HCT116 (cell line): Measurements from ENCODE around the gene PRKAR1A. TPM values are rescaled to one million over a fixed set of nuclear protein-coding genes. Genes with fewer than 3 reads are reported as not detected.
"Not testable (repeated sequence)": the region's sequence is repeated elsewhere in the genome, so short reads cannot be mapped to it uniquely, and the experiment has no call there.

Experiments used
- ATAC-seq: fragments of 200-7000 bp; cut with Tn5 transposase; 2 replicates; pipeline ENCODE4 v1.9.1; 2020; ENCODE audit warnings: mild to moderate bottlenecking, moderate library complexity
- BruUV-seq: library from RNA; stranded (reverse); fragments of 400-500 nt; replicated peaks from 2 replicates; lab custom pipeline; 2021; lab: Mats Ljungman, UMichigan
- CTCF ChIA-PET: fragments of 300-600 bp; sonication (Branson Sonifier 250); formaldehyde crosslinking; loops from one replicate; lab custom pipeline; 2021; ENCODE audit warnings: antibody characterized with exemption; lab: Charles Lee
- POLR2A ChIA-PET: fragments of 300-600, 350-600 bp; sonication (Branson Sonifier 250); formaldehyde crosslinking; loops from one replicate; lab custom pipeline; 2021; ENCODE audit warnings: antibody characterized with exemption; lab: Charles Lee
- RAD21 ChIA-PET, 2 experiments: fragments of 300-600 bp; sonication (Branson Sonifier 250); formaldehyde crosslinking; loops; one replicate each; lab custom pipeline; 2023; ENCODE audit warnings: low total read pairs in 2 of 2; ENCODE audit not compliant: uncharacterized antibody in 2 of 2, unreplicated experiment in 2 of 2, low non-redundant PET in 1 of 2; lab: Charles Lee
- DNase-seq: peaks from one replicate; pipeline ENCODE4 v3.0.0-alpha.2; 2010; ENCODE audit warnings: low read depth, low spot score
- H2AFZ ChIP-seq: fragments of 200-600 bp; shearing (Covaris generic), sonication (generic); 2 replicates; pipeline ENCODE4 v1.6.1; 2017; ENCODE audit warnings: low read depth, mixed run types, mixed read lengths, antibody characterized with exemption, low read length; ENCODE audit not compliant: poor library complexity, severe bottlenecking
- H3K27ac ChIP-seq: 2 replicates; pipeline ENCODE4 v1.5.1; 2012; ENCODE audit warnings: low read depth, low read length
- H3K27me3 ChIP-seq: fragments of 200-600 bp; sonication (generic); 2 replicates; pipeline ENCODE4 v1.6.1; 2016; ENCODE audit warnings: mixed run types, low read length, mixed read lengths; ENCODE audit not compliant: insufficient read depth
- H3K36me3 ChIP-seq, 2 experiments: fragments of 200-500 bp in 1 of 2; fragments of 200-600 bp in 1 of 2; sonication (Bioruptor generic) in 1 of 2; sonication (generic) in 1 of 2; 2 replicates each; pipeline versions ENCODE4 v1.5.1 to v1.6.1; 2014 to 2016; ENCODE audit warnings: low read length in 2 of 2, inconsistent platforms in 1 of 2, mixed read lengths in 1 of 2, mixed run types in 1 of 2; ENCODE audit not compliant: insufficient read depth in 2 of 2, control insufficient read depth in 1 of 2
- H3K4me1 ChIP-seq, 2 experiments: fragments of 200-600 bp in 1 of 2; sonication (generic) in 1 of 2; 2 replicates each; pipeline versions ENCODE4 v1.5.1 to v1.6.1; 2012 to 2017; ENCODE audit warnings: low read length in 2 of 2, inconsistent platforms in 1 of 2, mild to moderate bottlenecking in 1 of 2, mixed read lengths in 1 of 2, mixed run types in 1 of 2, moderate library complexity in 1 of 2; ENCODE audit not compliant: insufficient read depth in 2 of 2, control insufficient read depth in 1 of 2
- H3K4me2 ChIP-seq: fragments of 200-600 bp; sonication (generic); 2 replicates; pipeline ENCODE4 v1.6.1; 2017; ENCODE audit warnings: mixed run types, low read length, mixed read lengths
- H3K4me3 ChIP-seq, 2 experiments: fragments of 200-600 bp in 1 of 2; sonication (generic) in 1 of 2; replicated peaks in 1 of 2; 2 replicates each; pipeline ENCODE4 v1.5.1; 2011 to 2016; ENCODE audit warnings: low read length in 2 of 2, control low read depth in 1 of 2, low read depth in 1 of 2, mild to moderate bottlenecking in 1 of 2, mixed read lengths in 1 of 2, mixed run types in 1 of 2
- H3K79me2 ChIP-seq: fragments of 200-600 bp; sonication (generic); 2 replicates; pipeline ENCODE4 v1.6.1; 2017; ENCODE audit warnings: mild to moderate bottlenecking, mixed run types, low read length, moderate library complexity, mixed read lengths; ENCODE audit not compliant: insufficient read depth
- H3K9ac ChIP-seq: fragments of 200-600 bp; sonication (generic); 2 replicates; pipeline ENCODE4 v1.6.1; 2016; ENCODE audit warnings: low read length, mixed read lengths
- H3K9me2 ChIP-seq: fragments of 200-600 bp; sonication (generic), shearing (Covaris generic); 2 replicates; pipeline ENCODE4 v1.6.1; 2017; ENCODE audit warnings: mixed run types, mild to moderate bottlenecking, moderate library complexity; ENCODE audit not compliant: insufficient read depth
- H3K9me3 ChIP-seq, 2 experiments: fragments of 200-500 bp in 1 of 2; fragments of 200-600 bp in 1 of 2; sonication (Bioruptor generic) in 1 of 2; sonication (generic) in 1 of 2; 2 replicates each; pipeline ENCODE4 v1.6.1; 2014 to 2017; ENCODE audit warnings: low read length in 2 of 2, mixed read lengths in 2 of 2, inconsistent platforms in 1 of 2, low read depth in 1 of 2, mild to moderate bottlenecking in 1 of 2, mixed run types in 1 of 2, moderate library complexity in 1 of 2; ENCODE audit not compliant: control insufficient read depth in 1 of 2, insufficient read depth in 1 of 2
- H4K20me1 ChIP-seq: fragments of 200-600 bp; sonication (generic), shearing (Covaris generic); 2 replicates; pipeline ENCODE4 v1.6.1; 2017; ENCODE audit warnings: mixed run types, mild to moderate bottlenecking, moderate library complexity; ENCODE audit not compliant: insufficient read depth
- CBX3 ChIP-seq: IDR thresholded peaks from 2 replicates; pipeline ENCODE4 v1.6.1; 2012; ENCODE audit warnings: low read depth
- EGR1 ChIP-seq: IDR thresholded peaks from 2 replicates; pipeline ENCODE4 v1.6.1; 2012; ENCODE audit warnings: low read depth
- SIN3A ChIP-seq: IDR thresholded peaks from 2 replicates; pipeline ENCODE4 v1.6.1; 2012; ENCODE audit warnings: low read depth
- ZBTB33 ChIP-seq: IDR thresholded peaks from 2 replicates; pipeline ENCODE4 v1.6.1; 2011; ENCODE audit warnings: mild to moderate bottlenecking, low read length, moderate library complexity; ENCODE audit not compliant: insufficient replicate concordance; ENCODE audit errors: extremely low read depth
- intact Hi-C: fragments of 100-400 bp; cut with micrococcal nuclease; formaldehyde crosslinking; loops from 2 replicates; pipeline ENCODE4 v1.10.0; 2022
- total RNA-seq: library from RNA; stranded (reverse); gene quantifications from one replicate; pipeline ENCODE4 v1.2.1, GENCODE V29; 2021; ENCODE audit not compliant: unreplicated experiment
- TF ChIP-seq, protein P1 (sequence below): IDR thresholded peaks from 2 replicates; pipeline ENCODE4 v1.6.1; 2012

Gene PRKAR1A
- total RNA-seq, 1 experiment from 2014 or later = 295 TPM

DNA sequence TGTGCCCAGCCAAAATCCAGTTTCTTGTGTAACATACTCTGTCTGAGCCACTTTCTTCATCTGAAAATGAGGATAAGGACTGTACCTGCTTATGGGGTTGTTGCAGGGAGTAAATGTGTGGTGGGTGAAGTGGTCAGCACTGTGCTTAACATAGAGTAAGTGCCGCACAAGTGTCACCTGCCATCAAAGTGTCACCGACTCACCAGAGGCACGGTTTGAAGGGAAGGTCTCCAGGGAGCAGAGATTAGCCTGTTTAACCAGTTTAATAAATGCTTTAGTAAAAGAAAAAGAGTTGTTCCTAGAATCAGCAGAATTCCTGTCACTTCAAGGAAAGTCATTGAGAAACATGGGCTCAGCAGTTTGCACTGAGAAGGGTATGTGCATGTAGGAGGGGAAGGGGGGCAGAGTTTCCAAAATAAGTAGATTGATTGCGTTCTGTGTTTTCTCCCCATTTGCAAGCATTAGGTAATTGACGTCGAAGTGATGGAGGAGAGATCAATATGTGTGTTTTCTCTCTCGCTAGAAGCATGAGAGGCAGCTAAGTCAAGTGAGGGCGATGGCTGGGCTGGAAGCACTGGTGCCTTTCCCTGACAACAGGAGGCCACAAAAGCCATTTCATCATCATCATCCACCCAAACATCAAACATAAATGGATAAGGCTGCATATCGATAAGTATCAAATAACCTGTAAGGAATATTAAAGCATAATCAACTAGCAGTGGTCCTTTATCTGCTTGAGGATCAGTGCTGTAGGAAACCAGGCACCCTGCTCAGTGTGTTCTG, 69.8 kb downstream of the PRKAR1A start (continued):
- TF ChIP-seq ZBTB33 = no peak
- TF ChIP-seq, all 23 proteins: peak for 0

GRCh38 chr17:68582867-68583266, 70.6 kb downstream of the PRKAR1A start:
- H3K9ac ChIP-seq, DNase-seq, H3K9me3 ChIP-seq, RAD21 ChIA-PET, H3K4me2 ChIP-seq, H3K4me3 ChIP-seq, ATAC-seq, H3K27me3 ChIP-seq, H4K20me1 ChIP-seq, H3K79me2 ChIP-seq, H2AFZ ChIP-seq, CTCF ChIA-PET, H3K9me2 ChIP-seq, BruUV-seq, H3K36me3 ChIP-seq, intact Hi-C loops, H3K27ac ChIP-seq, POLR2A ChIA-PET, H3K4me1 ChIP-seq: not testable (repeated sequence)

DNA sequence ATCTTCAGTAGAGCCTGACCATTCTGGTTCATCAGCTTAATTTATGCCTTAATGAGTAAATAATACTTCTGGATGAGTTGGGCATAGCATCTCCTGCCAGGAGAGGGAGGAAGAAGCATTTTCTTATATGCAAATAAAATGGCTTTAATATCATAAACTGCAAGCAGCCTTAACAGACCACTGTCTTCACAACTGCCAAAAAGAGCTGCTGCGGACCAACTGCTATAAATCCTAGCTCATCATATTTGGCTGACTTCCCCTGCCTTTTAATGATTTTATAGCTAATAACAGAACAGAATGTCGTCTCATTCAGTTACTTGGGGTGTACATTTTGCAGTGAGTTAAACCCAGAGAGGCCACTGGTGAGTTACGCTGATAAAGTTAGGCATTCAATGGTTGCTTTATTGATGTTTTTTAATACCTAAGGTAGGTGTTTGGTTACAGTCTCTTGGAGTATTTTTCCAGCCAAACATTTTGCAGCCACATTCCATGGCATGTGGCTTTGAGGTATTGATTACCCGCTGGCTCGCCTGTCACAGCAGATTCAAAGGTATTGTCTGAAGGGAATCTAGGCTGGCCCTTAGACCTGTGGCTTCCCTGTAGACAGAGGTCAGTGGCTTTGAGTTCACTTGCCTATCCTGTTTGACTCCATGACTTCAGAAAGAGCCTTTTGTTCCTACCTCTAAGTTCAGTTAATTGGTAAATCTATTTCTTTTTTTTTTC, 72.5 kb downstream of the PRKAR1A start:
- Histone ChIP-seq H3K9me2 (no peaks in the 10 kb centered on the region), H2AFZ (no peak overlapping the region), H3K27me3 (no peaks in the 10 kb centered on the region), H3K27ac (no peak overlapping the region), H3K9ac (no peak overlapping the region), H3K4me1 (no peaks in the 10 kb centered on the region), H3K4me3 (no peak overlapping the region), H3K79me2 (no peaks in the 10 kb centered on the region), H3K9me3 (no peaks in the 10 kb centered on the region), H4K20me1 (no peaks in the 10 kb centered on the region), H3K36me3 (no peaks in the 10 kb centered on the region), H3K4me2 (no peak overlapping the region)
- intact Hi-C loops = no loop called here
- ChIA-PET CTCF (no interaction called here), POLR2A (no interaction called here), RAD21 (no interaction called here)
- TF ChIP-seq ZBTB33 = no peak
- no peak for TF ChIP-seq CBX3
- no peak for TF ChIP-seq EGR1
- TF ChIP-seq, protein P1, sequence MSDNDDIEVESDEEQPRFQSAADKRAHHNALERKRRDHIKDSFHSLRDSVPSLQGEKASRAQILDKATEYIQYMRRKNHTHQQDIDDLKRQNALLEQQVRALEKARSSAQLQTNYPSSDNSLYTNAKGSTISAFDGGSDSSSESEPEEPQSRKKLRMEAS = no peak
- no peak for TF ChIP-seq SIN3A
- no TSS peak for BruUV-seq
- no peak for DNase-seq
- ATAC-seq = no peak
